Astrocyte (in vitro differentiated cells and primary cell): ENCODE measurements around the gene DCTN1. TPM values are rescaled to one million over a fixed set of nuclear protein-coding genes. Genes with fewer than 3 reads are reported as not detected.

Source experiments
- DNase-seq: peaks from one replicate; pipeline ENCODE4 v3.0.0-alpha.2; 2010; ENCODE audit warnings: low read depth
- FAIRE-seq: peaks from 2 replicates; lab custom pipeline; 2011; peaks lifted over from hg19 to GRCh38; lab: Jason Lieb, UNC
- H2AFZ ChIP-seq: 2 replicates; pipeline ENCODE4 v1.6.0; 2012; ENCODE audit warnings: low read depth, low read length, inconsistent platforms
- H3K27ac ChIP-seq: 2 replicates; pipeline ENCODE4 v1.5.1; 2011; ENCODE audit warnings: low read depth, low read length, inconsistent platforms
- H3K27me3 ChIP-seq: 2 replicates; pipeline ENCODE4 v1.6.0; 2011; ENCODE audit warnings: low read length, inconsistent platforms; ENCODE audit not compliant: insufficient read depth
- H3K36me3 ChIP-seq: 2 replicates; pipeline ENCODE4 v1.5.1; 2011; ENCODE audit warnings: low read length, inconsistent platforms; ENCODE audit not compliant: insufficient read depth
- H3K4me1 ChIP-seq: 2 replicates; pipeline ENCODE4 v1.5.1; 2011; ENCODE audit warnings: low read length, inconsistent platforms; ENCODE audit not compliant: insufficient read depth
- H3K4me2 ChIP-seq: 2 replicates; pipeline ENCODE4 v1.6.0; 2012; ENCODE audit warnings: low read length, inconsistent platforms
- H3K4me3 ChIP-seq: 2 replicates; pipeline ENCODE4 v1.5.1; 2011; ENCODE audit warnings: low read depth, mild to moderate bottlenecking, low read length, inconsistent platforms; ENCODE audit not compliant: insufficient read depth
- H3K79me2 ChIP-seq: 2 replicates; pipeline ENCODE4 v1.6.0; 2012; ENCODE audit warnings: mild to moderate bottlenecking, low read length, inconsistent platforms; ENCODE audit not compliant: insufficient read depth
- H3K9ac ChIP-seq: 2 replicates; pipeline ENCODE4 v1.6.0; 2012; ENCODE audit warnings: mild to moderate bottlenecking, low read length, inconsistent platforms
- H3K9me3 ChIP-seq: 2 replicates; pipeline ENCODE4 v1.5.1; 2012; ENCODE audit warnings: low read depth, mild to moderate bottlenecking, low read length, inconsistent platforms; ENCODE audit not compliant: insufficient read depth
- H4K20me1 ChIP-seq: 2 replicates; pipeline ENCODE4 v1.6.0; 2012; ENCODE audit warnings: low read length, inconsistent platforms; ENCODE audit not compliant: insufficient read depth
- H3K27ac Mint-ChIP-seq: one replicate; pipeline ENCODE4 v1.8.0; 2021; ENCODE audit warnings: mild to moderate bottlenecking, mixed read lengths; ENCODE audit not compliant: unreplicated experiment
- H3K27me3 Mint-ChIP-seq: one replicate; pipeline ENCODE4 v1.8.0; 2021; ENCODE audit warnings: low read depth, mixed read lengths; ENCODE audit not compliant: unreplicated experiment
- H3K36me3 Mint-ChIP-seq: one replicate; pipeline ENCODE4 v1.8.0; 2021; ENCODE audit warnings: low read depth, mixed read lengths; ENCODE audit not compliant: unreplicated experiment
- H3K4me1 Mint-ChIP-seq: one replicate; pipeline ENCODE4 v1.8.0; 2021; ENCODE audit warnings: low read depth, mixed read lengths; ENCODE audit not compliant: unreplicated experiment
- H3K4me3 Mint-ChIP-seq: one replicate; pipeline ENCODE4 v1.8.0; 2021; ENCODE audit warnings: mild to moderate bottlenecking, moderate library complexity, mixed read lengths; ENCODE audit not compliant: unreplicated experiment
- H3K9me3 Mint-ChIP-seq: one replicate; pipeline ENCODE4 v1.8.0; 2021; ENCODE audit warnings: mild to moderate bottlenecking, mixed read lengths; ENCODE audit not compliant: unreplicated experiment
- CTCF ChIP-seq: IDR thresholded peaks from 2 replicates; pipeline ENCODE4 v1.5.1; 2011; ENCODE audit warnings: low read depth, mild to moderate bottlenecking, inconsistent platforms, low read length, moderate library complexity; ENCODE audit not compliant: insufficient read depth
- EZH2 ChIP-seq: IDR thresholded peaks from 2 replicates; pipeline ENCODE4 v1.6.1; 2012; ENCODE audit warnings: mild to moderate bottlenecking, low read length, inconsistent platforms; ENCODE audit not compliant: insufficient read depth
- total RNA-seq: library from RNA; stranded (reverse); gene quantifications from 2 replicates; pipeline ENCODE4 v1.2.1, GENCODE V29; 2021

The DCTN1 gene
- total RNA-seq, 1 donor from 2014 or later: 215 TPM

- no peaks in the 10 kb centered on the region for H3K9me3 Mint-ChIP-seq
- Histone ChIP-seq H3K27ac (no peak overlapping the region), H3K79me2 (peaks cover 66% of the 10 kb centered on the region), H3K27me3 (no peaks in the 10 kb centered on the region), H3K4me1 (peaks cover 17% of the 10 kb centered on the region), H3K9ac (no peak overlapping the region), H4K20me1 (peaks cover 93% of the 10 kb centered on the region), H3K36me3 (peaks cover 10% of the 10 kb centered on the region), H3K4me3 (no peak overlapping the region), H2AFZ (no peak overlapping the region), H3K9me3 (no peaks in the 10 kb centered on the region), H3K4me2 (no peak overlapping the region)
- no peaks in the 10 kb centered on the region for H3K27me3 Mint-ChIP-seq
- no peak overlapping the region for H3K27ac Mint-ChIP-seq
- H3K4me1 Mint-ChIP-seq: peaks cover 38% of the 10 kb centered on the region
- FAIRE-seq (no peak), DNase-seq (no peak)
- no peak for TF ChIP-seq CTCF
- TF ChIP-seq EZH2: no peak
- peaks cover 31% of the 10 kb centered on the region for H3K36me3 Mint-ChIP-seq
- H3K4me3 Mint-ChIP-seq: no peak overlapping the region
Measured at GRCh38 chr2:74375838-74376237, 4.3 kb downstream of the DCTN1 start.

GRCh38 chr2:74374509-74375205 lies 5.5 kb downstream of the DCTN1 start:
- Histone ChIP-seq H3K9me3 (no peaks in the 10 kb centered on the region), H3K9ac (peak overlapping the region; percentile 57), H3K27me3 (no peaks in the 10 kb centered on the region), H3K4me2 (peak overlapping the region; percentile 84), H3K4me1 (peaks cover 12% of the 10 kb centered on the region), H3K27ac (no peak overlapping the region), H3K79me2 (peaks cover 55% of the 10 kb centered on the region), H4K20me1 (peaks cover 83% of the 10 kb centered on the region), H3K36me3 (peaks cover 20% of the 10 kb centered on the region), H2AFZ (peak overlapping the region; percentile 7), H3K4me3 (peak overlapping the region; percentile 37)
- Mint-ChIP-seq H3K9me3 (no peaks in the 10 kb centered on the region), H3K27me3 (no peaks in the 10 kb centered on the region), H3K4me3 (peak overlapping the region; percentile 76), H3K36me3 (peaks cover 32% of the 10 kb centered on the region), H3K4me1 (peaks cover 29% of the 10 kb centered on the region), H3K27ac (peak overlapping the region; percentile 41)
- DNase-seq (peak; percentile 75), FAIRE-seq (no peak)
- no peak for TF ChIP-seq CTCF
- TF ChIP-seq EZH2: no peak

GRCh38 chr2:74373985-74374384 lies 6.1 kb downstream of the DCTN1 start:
- H3K27ac Mint-ChIP-seq: peak overlapping the region; percentile 4
- Histone ChIP-seq H3K9ac (peak overlapping the region; percentile 57), H2AFZ (peak overlapping the region; percentile 7), H3K79me2 (peaks cover 48% of the 10 kb centered on the region), H3K36me3 (peaks cover 20% of the 10 kb centered on the region), H3K4me1 (peaks cover 9% of the 10 kb centered on the region), H3K27me3 (no peaks in the 10 kb centered on the region), H3K4me3 (peak overlapping the region; percentile 37), H3K27ac (no peak overlapping the region), H3K4me2 (peak overlapping the region; percentile 84), H3K9me3 (no peaks in the 10 kb centered on the region), H4K20me1 (peaks cover 76% of the 10 kb centered on the region)
- H3K4me3 Mint-ChIP-seq: peak overlapping the region; percentile 76
- TF ChIP-seq EZH2 (no peak), CTCF (no peak)
- FAIRE-seq: no peak
- H3K27me3 Mint-ChIP-seq: no peaks in the 10 kb centered on the region
- H3K9me3 Mint-ChIP-seq: no peaks in the 10 kb centered on the region
- H3K36me3 Mint-ChIP-seq: peaks cover 37% of the 10 kb centered on the region
- peaks cover 24% of the 10 kb centered on the region for H3K4me1 Mint-ChIP-seq
- DNase-seq: no peak
